Measurements from ENCODE around the gene GRK4.

The GRK4 gene

DNA sequence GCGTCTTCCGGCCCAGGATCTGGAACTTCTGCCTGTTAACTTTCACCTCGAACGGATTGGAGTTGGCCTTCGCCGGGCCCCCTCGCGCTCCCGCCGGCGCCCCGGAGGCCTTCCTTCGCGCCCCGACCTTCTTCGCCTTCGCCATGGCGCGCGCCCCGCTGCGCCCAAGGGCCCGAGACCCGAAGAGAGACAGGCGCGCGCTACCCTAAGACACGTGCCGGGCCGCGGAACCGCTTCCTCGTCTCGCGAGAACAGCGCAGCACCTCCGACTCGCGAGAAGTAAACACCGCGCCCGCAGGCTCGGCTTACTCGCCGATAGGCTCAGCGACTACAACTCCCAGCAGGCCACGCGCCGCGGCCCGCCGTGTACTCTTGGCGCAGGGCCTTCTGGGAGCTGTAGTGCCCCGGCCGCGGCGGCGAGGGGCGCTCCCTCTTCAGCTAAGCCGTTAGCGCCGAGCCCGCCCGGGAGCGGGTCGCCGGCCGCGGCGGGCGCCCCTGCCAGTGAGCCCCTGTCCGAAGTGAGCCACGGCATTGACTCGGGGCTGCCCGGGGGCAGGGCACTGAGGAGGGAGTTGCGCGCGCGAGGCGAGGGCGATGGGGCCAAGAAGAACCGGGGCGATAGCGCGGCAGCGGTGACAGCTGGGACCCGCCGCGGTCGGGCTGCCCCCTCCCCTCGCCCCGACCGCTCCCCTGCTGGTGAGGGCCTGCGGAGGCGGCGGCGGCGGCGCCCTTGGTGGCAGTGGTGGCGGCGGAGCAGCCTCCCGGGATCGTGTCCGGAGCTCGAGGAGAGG lies at the start of gene GRK4, which contains the start of gene NOP14 (continued):
- TF ChIP-seq ZBTB11 (tag by site-specific recombination; conservative IDR thresholded peaks at IDR 0.05; ENCODE audit: low read depth) (peak; percentile 68), ZBTB7A (tag by site-specific recombination; IDR thresholded peaks at IDR 0.05; ENCODE audit: low read depth) (no peak), ZNF521 (tag by site-specific recombination; IDR thresholded peaks at IDR 0.05) (no peak), SP2 (tag by site-specific recombination; IDR thresholded peaks at IDR 0.05) (peak; percentile 50), ZNF239 (tag by site-specific recombination; IDR thresholded peaks at IDR 0.05) (no peak), REPIN1 (tag by site-specific recombination; IDR thresholded peaks at IDR 0.05; ENCODE audit: low read depth) (no peak), BCL6B (tag by site-specific recombination; IDR thresholded peaks at IDR 0.05) (no peak), PBX3 (CRISPR knock-in tag; IDR thresholded peaks at IDR 0.05) (no peak), ZSCAN4 (tag by site-specific recombination; IDR thresholded peaks at IDR 0.05) (0 out of 2 replicates have a peak, but pooled peaks have one; percentile 12), ZNF629 (tag by site-specific recombination; IDR thresholded peaks at IDR 0.05) (peak; percentile 34; the same call in 1 of the 2 replicates), SETDB1 (IDR thresholded peaks at IDR 0.05; ENCODE audit: insufficient read length, low read length) (no peak), KLF17 (tag by site-specific recombination; IDR thresholded peaks at IDR 0.05) (peak; percentile 44; the same call in 1 of the 2 replicates), ZFP41 (tag by site-specific recombination; IDR thresholded peaks at IDR 0.05; ENCODE audit: borderline replicate concordance) (no peak), ZFP3 (tag by site-specific recombination; IDR thresholded peaks at IDR 0.05; ENCODE audit: low read depth) (no peak), ZNF707 (tag by site-specific recombination; IDR thresholded peaks at IDR 0.05) (no peak), KLF7 (tag by site-specific recombination; IDR thresholded peaks at IDR 0.05; ENCODE audit: borderline replicate concordance) (no peak), ZFHX2 (tag by site-specific recombination; conservative IDR thresholded peaks at IDR 0.05) (peak; percentile 81; the same call in 1 of the 2 replicates), ZNF157 (tag by site-specific recombination; IDR thresholded peaks at IDR 0.05) (no peak), ZNF138 (tag by site-specific recombination; IDR thresholded peaks at IDR 0.05; ENCODE audit: borderline replicate concordance) (no peak), ZNF544 (tag by site-specific recombination; IDR thresholded peaks at IDR 0.05) (no peak), ZBTB21 (tag by site-specific recombination; IDR thresholded peaks at IDR 0.05) (no peak)
- TF ChIP-seq, protein P1, sequence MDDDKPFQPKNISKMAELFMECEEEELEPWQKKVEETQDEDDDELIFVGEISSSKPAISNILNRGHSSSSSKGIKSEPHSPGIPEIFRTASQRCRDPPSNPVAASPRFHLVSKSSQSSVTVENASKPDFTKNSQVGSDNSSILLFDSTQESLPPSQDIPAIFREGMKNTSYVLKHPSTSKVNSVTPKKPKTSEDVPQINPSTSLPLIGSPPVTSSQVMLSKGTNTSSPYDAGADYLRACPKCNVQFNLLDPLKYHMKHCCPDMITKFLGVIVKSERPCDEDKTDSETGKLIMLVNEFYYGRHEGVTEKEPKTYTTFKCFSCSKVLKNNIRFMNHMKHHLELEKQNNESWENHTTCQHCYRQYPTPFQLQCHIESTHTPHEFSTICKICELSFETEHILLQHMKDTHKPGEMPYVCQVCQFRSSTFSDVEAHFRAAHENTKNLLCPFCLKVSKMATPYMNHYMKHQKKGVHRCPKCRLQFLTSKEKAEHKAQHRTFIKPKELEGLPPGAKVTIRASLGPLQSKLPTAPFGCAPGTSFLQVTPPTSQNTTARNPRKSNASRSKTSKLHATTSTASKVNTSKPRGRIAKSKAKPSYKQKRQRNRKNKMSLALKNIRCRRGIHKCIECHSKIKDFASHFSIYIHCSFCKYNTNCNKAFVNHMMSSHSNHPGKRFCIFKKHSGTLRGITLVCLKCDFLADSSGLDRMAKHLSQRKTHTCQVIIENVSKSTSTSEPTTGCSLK (tag by site-specific recombination; IDR thresholded peaks at IDR 0.05) = no peak
- TF ChIP-seq, protein P2, sequence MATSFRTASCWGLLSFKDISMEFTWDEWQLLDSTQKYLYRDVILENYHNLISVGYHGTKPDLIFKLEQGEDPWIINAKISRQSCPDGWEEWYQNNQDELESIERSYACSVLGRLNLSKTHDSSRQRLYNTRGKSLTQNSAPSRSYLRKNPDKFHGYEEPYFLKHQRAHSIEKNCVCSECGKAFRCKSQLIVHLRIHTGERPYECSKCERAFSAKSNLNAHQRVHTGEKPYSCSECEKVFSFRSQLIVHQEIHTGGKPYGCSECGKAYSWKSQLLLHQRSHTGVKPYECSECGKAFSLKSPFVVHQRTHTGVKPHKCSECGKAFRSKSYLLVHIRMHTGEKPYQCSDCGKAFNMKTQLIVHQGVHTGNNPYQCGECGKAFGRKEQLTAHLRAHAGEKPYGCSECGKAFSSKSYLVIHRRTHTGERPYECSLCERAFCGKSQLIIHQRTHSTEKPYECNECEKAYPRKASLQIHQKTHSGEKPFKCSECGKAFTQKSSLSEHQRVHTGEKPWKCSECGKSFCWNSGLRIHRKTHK (tag by site-specific recombination; IDR thresholded peaks at IDR 0.05) = no peak
- TF ChIP-seq, protein P3, sequence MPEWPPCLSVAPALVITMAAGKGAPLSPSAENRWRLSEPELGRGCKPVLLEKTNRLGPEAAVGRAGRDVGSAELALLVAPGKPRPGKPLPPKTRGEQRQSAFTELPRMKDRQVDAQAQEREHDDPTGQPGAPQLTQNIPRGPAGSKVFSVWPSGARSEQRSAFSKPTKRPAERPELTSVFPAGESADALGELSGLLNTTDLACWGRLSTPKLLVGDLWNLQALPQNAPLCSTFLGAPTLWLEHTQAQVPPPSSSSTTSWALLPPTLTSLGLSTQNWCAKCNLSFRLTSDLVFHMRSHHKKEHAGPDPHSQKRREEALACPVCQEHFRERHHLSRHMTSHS (tag by site-specific recombination; IDR thresholded peaks at IDR 0.05) = no peak

Measured in HEK293 (cell line).